GM18498 (cell line): ENCODE data around the gene KCNH5.

Source experiments
- ATAC-seq: cut with Tn5 transposase; IDR thresholded peaks from one replicate; pipeline ENCODE4 v1.9.1; 2021; ENCODE audit warnings: mild to moderate bottlenecking, moderate library complexity; ENCODE audit not compliant: unreplicated experiment

KCNH5 gene

GRCh38 chr14:62689733-62690132 lies 355.5 kb downstream of the KCNH5 start:
- no peak for ATAC-seq

- ATAC-seq, result no peak
These were observed 357.4 kb downstream of the KCNH5 start for GRCh38 chr14:62687818-62688217.

- ATAC-seq, result no peak
These were observed 360.9 kb downstream of the KCNH5 start for GRCh38 chr14:62684376-62684775.

DNA sequence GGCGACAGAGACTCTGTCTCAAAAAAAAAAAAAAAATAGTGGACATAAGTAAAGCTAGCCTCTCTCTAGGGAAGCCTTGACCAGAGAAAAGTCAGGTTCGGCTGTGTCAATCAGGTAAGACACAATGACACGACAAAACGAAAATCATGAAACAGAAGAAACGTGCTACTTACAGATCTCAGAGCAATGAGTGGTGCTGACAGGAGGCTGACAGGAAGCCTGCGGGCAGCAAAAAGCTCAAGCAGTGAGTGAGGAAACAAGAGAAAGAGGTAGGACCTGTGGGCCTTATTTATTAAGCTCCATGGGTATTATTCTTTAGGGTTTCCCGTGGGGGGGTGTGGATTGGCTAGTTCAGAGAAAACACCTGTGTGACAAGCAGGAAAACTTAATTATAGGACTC lies 363.1 kb downstream of the KCNH5 start:
- no peak for ATAC-seq

DNA sequence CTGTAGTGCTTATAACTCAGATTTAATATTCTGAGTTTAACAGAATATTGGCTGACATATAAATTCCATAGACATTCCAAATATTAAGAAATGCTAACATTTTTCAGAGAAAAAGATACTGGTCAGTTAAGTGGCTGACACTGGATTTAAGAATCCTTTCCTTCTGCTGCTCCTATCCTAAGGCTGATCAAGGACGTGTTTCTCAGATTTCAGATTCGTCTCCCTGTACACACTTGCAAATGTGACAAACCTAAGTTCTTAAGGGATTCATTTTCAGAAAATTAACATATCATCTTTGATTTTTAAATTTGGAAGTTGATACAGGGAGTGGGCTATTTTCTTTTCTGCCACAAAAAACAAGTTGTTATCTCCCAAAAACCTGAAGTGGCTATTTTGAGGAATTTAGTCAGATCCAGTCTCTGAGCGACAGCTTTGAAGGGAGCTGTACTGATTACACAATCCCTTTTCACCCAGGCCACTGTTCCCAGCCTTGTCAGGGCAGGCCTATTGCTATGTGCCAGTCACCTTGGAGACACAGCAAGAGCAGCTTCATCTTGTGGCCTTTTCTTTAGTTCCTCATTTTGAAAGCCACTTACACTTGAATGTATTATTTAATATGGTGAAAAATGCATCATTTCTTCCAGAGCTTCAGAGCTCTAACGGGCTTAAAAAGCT lies 370.6 kb downstream of the KCNH5 start:
- ATAC-seq, result no peak

DNA sequence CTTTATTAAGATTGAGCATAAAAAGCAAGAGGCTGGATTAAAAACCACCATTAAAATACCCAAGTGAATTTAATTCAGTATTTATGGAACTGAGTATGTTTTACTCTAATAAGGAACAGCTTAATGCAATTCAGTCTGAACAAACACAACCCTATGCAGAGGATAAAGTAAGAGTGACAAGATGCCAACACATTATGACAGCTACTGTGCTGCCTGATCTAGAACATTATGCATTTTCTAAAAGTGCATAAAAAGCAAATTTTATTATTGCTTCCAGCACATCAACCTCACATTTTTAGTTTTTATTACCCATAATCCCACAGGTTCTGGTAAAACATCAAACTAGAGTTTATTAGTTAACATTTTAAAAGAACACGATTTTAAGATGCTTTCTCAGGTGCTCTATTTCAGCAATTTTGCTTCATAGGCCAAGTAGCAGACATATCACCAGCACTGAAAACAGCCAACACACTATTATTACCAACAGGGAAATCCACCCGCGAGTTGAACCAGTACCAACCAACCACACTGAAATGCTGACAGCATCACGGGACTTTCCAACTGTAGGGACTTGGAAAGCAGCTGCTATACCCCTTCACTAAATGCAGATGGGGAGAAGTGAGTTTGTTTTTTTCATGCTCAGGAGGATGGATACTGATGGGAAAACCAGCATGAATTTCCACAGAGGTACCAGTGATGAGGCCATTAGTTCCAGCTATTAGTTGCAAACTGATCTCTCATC lies 372.1 kb downstream of the KCNH5 start:
- no peak for ATAC-seq

GRCh38 chr14:62670526-62670925 lies 374.7 kb downstream of the KCNH5 start:
- no peak for ATAC-seq

DNA sequence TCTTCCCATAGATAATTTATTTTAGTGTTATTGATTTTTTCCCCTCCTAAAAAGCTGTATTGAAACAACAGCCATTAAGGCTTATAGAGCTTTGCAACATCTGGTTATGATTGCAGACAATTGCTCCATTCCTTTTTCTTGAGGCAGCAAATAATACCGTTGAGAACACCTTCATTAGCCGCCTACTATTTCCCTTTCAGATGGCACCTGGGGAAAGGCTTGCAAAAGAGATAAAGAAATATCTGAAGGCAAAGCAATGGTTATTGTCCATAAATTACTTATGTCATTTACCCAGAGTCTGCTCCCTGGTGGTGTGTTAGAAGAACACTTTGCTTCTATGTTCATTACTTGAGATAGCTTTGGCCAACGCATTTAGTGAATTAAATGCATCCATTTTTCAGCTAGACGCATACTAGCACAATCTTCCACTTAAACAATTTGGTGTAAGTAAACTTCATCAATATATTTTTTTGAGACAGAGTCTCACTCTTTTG lies 377.8 kb downstream of the KCNH5 start:
- ATAC-seq, result no peak

- no peak for ATAC-seq
These were observed 380.0 kb downstream of the KCNH5 start for GRCh38 chr14:62665286-62665685.

DNA sequence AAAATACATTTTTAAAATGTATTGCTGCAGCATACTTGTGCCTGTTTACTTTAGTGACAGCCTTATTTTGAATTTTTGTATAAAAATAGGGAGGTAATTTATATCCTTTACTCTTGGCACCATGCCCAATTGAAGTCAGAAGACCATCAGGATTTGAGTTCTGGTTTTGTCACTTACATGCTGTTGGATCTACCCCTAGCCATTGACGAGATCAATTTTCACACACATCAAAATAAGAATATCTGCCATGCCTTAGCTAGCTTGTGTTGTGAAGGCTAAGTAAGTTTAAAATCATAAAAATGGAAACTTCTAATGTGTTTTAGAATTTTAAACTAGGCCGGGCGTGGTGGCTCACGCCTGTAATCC lies 381.8 kb downstream of the KCNH5 start:
- no peak for ATAC-seq

DNA sequence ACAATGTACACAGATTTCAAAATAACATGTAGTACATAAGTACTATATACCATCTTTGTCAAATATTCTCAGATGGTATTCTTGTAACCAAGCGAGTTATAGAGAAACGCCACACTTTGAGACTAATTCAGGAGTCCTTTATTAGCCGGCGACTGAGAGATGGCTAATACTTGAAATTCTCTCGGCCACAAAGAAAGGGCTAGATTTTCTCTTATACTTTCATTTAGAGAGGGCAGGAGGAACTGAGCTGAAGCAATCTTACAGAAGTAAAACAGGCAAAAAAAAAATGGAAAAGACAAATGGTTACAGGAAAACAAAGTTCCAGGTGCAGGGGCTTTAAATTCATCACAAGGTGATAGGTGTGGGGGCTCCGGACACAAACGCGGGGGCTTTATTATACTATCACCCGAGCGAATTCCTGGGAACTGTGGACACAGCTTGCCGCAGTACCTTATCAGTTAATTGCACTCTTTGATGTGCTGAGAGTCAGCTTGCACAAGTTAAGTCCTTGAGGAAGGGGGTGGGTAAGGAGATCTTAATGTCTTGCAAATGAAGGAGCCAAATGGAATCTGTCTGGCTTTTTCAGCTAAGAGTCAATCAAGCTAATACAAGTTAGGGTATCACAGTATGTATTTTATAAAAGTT lies 382.3 kb downstream of the KCNH5 start:
- no peak for ATAC-seq

DNA sequence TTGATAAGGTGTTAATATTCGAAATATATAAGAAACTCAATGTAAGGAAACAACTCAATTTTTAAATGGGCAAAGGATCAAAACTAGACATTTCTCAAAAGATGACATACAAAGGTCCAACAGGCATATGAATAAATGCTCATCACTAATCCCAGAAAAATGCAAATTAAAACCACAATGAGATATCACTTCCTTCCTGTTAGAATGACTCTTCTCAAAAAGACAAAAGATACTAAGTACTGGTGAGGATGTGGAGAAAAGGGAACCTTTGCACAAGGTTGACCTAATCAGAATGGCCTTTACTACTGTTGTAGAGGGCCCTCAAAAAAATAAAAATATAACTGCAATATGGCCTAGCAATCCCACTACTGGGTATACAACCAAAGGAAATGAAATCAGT lies 383.4 kb downstream of the KCNH5 start:
- ATAC-seq, result no peak

DNA sequence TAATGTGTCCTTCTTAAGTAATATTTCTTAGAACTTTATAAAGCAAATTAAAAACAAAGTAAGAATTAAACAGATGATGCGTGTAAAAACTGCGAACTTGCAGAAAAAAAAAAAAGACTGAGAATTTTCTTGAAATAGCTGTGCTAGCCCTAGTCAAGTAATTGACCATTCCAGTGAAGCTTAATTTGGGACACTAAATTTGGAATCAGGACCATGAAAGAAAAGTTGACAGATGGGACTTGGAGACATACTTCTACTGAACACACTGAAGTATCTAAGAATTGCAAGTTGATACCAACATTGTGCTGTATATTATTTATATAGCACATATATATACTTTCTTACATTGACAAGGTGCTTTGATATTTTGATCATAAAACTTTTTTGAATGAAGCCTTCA lies 386.6 kb downstream of the KCNH5 start:
- no peak for ATAC-seq

DNA sequence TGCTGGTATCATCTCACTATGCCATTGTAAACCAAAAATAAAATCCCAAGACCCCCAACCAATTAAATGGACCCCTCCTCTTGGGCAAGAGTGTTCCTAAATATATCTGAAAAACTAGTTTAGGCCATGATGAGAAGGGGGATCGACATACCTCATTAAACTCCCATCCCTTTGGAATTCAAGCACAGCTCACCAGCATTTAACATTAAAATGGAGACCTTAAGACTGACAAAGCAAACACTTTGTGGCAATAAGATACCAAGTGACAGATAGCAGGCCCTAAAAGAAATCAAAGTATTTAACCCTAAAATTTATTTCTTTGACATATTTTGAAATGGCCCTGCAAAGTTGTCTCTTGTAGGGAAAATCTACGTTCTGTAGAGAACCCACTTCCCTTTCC lies 387.9 kb downstream of the KCNH5 start:
- ATAC-seq, result no peak

GRCh38 chr14:62655166-62655565 lies 390.1 kb downstream of the KCNH5 start:
- no peak for ATAC-seq

- no peak for ATAC-seq
These were observed 390.6 kb downstream of the KCNH5 start for GRCh38 chr14:62654641-62655040.
